Cerebellar nuclear complex (tissue), 1 donor: ENCODE measurements around the gene SLC8A1.

Source experiments
- DNase-seq, 2 experiments: peaks; one replicate each; lab custom pipeline; 2025; lab: John Stamatoyannopoulos, UW

Gene SLC8A1

DNA sequence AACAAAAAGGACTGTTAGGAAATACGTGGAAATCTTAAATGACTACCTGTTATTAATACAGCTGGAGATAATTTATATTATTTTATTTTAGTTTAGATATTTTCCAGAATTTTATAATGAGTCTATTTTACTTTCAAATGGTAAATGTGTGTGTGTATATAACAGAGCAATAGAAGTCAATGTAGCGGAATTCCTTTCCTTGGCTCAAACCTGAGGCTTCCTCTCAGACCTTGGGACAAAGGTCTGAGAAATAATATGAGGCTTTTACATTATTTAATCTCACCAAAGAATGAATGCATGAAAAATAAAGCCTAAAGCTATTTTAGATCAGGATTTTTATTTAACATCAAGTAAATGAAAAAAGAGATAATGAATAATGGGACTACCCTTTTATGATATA lies 65.7 kb downstream of the SLC8A1 start:
- DNase-seq, result no peak

DNA sequence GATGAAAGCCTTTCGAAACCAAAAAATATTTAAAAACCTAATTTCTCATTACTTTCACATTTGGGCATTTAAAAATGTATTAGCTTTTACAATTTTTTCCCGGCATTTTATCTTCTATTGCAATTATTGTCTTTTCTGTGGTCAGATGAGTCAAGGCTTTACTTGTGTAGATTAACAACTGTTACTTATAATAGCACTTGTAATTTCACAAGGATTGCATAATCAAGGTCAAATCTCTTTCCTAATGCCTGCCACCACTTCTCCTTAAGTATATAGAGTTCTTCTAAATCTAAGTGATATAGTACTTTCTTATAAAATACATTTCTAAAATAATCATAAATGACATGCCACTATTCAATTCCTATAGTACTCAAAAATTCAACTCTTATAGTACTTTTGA lies 67.2 kb downstream of the SLC8A1 start:
- no peak for DNase-seq

DNA sequence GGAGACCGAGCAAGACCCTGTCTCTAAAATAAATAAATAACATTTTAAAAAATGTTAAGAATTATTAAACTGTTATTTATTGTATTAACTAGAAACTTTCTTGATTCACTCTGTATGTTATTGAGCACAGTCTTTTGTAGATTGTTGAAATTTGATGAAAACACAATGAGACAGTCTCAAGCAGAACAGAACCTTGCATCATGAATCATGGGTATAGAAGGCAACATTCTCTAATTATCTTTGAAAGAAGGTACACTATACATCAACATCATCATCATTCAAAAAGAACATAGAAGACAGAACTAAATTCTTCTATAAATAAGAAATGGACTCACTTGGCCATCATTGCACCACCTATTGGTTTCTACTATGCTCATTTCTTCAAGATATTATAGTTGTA lies 67.7 kb downstream of the SLC8A1 start:
- no peak for DNase-seq

DNA sequence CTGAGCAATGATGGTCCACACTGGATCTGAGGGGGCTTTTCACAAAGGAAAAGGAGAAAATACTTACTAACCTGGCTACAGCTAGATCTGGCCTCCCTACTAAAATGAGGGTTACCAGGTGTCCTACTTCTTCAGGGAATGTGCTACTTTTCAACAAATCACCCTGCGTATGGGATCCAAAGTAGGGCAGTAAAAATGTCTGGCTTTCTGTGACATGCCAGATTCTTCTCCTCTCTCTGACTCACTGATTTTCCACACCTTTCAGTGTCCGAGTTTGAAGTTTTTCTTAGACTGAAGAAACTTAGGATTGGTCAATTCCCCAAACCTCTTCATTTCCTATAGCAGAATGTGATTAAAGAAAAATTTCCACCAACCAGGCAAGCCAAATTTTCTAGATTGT lies 71.2 kb downstream of the SLC8A1 start:
- no peak for DNase-seq

DNA sequence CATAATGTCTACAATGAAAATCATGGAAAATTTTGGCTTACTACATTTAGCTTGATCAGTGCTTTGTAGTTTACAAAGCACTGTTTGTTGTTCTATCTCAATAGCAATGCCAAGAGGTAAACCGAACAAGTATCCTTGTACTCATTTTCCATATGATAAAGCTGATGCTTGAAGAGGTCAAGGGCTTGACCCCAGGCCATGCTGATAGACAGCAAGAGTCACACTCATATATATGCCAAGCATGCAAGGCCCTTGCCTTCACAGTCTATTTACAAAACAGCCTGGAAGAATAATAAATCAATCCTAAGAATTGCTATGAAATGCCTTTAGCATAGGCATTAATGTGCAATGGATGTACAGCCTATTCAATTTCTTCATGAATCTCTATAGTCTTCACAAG lies 71.8 kb downstream of the SLC8A1 start:
- DNase-seq, result no peak

DNA sequence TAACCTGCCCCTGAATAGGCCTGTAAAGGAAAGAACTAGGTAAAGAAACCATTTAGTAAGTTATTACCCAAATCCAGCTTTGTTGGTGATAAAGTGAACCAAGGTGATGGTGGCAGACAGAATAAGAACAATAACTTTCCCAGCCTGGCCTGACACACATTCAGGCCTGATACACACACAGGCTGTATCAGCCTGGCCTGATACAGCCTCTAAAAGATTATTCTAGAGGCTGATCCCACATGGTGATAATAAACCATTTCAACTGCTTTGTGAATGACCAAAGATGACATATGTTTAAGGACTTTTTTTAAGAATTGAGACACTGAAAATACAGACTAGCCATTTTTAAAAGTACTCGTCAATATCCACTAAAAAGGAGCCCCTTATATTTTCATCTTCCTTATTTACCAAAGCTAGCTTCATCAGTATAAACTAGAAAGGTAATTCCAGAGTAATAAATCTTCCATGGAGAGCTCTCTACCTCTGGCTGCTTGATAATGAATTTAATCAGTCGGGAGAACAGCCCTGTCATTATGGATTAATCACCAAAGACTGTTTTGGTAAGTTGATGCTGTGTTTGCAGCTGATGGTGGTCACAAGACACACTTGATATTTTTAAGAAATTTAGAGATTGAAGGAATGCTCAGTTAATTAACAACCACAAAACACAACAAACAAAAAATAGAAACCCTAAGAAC lies 77.2 kb downstream of the SLC8A1 start:
- no peak for DNase-seq

DNA sequence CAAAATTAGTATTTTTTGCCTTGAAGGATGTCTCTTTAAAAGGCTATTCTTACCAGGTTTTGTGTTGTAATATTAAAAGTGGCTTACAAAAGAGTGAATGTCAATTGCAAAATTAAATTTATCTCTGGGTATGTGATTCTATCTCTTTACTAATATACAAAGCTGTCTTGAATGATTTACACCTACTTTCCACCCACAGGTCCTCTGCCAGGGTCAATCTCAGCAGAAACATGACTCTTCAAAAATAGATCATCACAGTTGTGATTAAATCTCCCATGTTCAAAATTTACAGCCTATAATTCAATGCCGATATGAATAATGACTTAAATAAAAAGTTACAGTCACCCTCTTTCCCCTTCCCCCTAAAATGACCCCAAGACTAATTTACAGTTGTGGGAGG lies 78.8 kb downstream of the SLC8A1 start:
- DNase-seq, result no peak

DNA sequence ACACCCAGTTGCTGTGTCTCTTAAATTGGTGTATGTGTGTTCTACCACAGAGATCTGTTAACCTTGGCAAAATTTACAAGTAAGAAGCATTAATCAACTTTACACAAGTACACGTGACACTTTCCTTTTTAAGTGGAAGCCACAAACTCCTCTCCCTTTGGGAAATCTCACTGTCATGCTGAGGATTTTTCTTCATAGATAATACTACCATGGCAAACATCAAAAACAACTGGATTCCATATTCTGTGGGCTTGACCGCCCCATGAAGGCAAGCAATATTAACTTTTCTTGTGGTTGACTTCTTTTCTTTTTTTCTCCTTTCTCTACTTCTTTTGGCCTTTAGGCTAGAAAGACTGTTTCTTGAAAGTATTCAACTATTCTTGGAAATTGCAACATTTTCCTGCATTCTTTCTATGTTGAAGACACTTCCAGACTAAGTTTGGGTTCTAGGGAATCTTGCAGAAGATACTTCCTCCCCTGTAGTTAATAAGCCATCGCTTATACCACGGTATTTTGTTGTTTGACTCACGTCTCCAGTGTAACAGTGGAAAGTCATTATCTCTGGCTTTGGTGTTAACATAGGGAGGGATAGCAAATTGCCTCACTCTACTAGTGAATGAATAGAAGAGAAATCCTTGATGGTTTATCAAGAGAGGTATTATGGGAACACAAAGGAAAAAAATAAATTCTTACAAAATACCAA lies 79.5 kb downstream of the SLC8A1 start:
- DNase-seq, result no peak

DNA sequence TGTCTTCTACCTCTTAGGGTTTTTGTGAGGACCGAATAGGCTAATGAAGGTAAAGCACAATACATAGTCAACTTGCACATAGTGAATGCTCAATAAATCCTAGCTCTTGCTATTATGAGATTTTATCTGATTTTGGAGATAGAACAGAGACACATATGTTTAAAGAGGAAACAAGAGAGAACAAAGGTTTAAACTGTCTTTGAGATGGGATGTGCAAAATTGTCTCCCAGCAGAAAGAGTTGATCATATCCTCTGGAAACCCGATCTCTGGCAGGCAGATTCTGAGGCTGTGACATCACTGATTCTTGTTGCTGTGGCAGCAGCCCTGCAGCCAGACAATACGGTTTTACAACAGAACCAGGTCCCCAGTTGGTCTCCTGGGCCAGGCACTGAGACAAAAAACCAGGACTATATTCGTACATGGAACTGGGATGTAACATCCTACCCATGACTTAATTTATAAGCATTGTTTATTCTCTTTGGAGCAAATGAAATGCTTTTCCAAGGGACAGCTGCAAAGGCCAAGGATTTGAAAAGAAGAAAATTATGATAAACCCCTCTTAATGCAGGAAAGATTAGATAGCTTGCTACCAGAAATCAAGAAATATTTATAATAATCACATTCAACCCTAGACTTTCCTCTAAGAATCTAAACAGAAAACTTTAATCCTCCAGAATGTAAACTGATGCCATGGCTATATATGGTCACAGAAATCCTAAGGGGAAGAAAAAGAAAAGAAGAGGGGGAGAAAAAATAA lies 80.2 kb downstream of the SLC8A1 start:
- no peak for DNase-seq

DNA sequence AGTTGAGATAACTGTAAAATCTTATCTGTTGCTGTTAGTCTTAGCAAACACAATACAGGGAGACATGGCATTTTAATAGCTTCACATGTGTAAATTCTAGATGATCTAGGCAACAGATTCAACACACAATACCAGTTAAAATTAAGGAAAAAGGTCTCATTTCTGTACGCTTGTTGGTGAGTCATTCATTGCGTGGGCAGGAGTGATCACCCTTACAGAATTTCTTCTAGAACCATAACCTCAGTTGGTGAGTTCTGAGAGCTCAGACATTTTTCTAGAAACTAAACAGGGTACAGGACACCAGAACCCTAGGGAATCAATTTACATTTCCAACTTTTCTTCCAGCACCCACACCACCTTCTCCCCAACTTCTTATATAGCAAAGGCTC lies 81.9 kb downstream of the SLC8A1 start:
- DNase-seq, result no peak

DNA sequence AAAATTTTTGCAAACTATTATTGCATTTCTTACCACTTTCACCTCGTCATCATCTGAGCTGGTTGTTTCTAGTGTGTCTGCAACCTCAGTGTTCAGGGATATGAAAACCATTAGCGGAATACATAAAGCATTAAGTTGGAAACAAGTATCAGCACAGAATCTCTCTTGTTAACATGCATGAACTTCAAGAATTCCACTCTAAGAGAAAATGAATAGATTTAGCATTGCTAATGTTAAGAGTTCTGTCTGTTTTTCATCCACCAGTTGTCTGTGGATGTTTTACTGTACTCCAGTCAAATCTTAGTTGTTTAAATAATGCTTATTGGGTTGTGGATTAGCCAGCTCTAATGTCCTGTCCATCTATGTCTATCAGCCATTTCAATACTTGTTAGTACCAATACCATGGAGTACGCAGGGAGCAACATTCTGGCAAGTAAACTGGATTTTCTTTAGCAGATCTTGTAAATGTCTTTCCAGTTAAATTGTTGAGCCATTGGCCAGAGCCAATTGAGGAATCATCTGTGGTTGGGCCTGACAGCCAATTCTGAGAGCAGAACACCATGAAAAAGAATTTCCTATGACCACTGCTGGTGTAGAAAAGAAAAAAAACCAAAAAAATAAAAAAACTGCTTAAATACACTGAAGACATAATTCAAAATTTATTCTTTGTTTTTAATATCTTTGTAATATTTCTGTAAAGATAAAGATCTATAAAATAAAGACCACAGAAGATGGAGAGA lies 82.5 kb downstream of the SLC8A1 start:
- DNase-seq, result no peak

DNA sequence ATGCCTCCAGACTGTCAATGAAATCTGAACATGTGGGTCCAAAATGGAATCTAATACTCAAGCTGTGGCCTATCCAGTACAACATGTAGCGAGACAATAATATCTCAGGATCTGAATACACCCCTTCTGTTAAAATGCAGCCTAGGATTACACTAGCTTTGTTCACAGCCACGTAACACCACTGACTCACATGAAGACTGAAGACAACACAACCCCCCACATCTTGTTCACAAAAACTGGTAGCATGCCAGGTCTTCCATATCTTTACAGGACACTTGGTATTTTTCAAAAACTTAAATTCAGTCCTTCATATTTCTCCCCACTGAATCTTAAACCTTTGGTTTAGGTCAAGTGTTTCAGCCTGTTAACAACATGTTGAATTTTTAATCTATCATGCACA lies 84.2 kb downstream of the SLC8A1 start:
- DNase-seq, result no peak

DNA sequence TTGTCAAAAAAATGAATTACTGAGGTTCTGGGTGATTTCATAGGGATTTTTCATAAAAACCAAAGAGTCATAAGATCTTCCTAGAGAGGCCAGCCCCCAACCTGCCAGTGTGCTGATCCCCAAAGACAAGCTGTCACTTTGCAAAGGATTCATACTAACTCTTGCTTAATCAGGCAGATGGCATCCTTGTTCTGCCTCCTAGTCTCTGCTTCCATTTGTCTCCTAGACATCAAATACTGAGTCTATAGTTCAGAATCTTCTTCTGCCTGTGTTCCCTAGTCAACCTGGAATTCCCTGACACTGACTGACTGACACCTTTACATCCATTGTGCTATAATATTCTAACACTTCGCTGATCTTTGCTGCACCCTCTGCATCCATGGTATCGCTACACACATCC lies 84.9 kb downstream of the SLC8A1 start:
- DNase-seq, result no peak

DNA sequence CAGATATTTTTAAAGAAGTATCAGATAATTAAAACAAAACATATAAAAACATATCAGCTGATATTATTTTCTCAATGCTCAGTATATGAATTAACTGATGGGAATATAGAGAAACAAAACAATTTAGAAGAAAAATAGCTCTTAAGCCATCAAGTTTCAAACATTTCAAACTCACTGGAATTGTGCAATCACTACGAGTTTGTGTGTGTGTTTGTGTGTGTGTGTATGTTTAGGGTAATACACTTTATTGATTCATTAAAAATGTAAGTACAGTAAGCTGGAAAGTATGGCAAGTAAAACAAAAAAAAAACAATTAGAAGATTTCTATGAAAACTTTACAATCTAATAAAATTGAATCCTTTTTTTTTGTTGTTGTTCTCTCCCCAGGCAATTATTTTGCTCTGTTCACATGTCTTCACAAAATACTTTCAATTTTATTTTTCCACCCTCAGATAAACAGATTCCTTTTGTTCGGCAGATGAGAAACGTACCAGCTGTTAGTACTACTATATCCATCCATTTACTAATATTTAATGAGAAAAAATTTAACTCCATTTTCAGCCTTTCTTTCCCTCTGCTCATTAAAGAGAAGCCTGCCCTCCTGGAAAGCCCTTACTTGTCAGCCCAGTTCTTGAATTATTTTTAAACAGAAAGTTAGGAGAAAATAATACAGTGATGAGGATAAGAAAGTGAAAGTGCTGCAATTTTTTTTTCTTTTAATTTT lies 87.6 kb downstream of the SLC8A1 start:
- DNase-seq, result no peak

DNA sequence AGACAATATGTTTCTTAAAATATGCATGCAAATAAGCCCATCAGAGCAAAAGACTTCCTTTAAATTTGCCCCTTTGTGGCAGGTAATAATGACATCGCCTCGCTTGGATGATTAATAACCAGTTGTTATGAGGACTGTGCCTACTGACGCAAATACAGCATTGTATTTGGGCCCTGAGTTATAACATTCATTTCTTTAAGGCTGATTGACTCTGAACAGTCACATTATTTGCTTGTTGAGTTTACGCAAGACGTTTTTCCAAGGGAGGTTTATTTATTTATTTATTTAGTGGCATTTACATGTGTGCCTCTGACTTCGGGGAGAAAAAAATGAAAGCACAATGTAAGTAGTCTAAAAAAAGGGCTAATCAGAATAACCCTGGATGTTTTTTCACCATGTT lies 88.3 kb downstream of the SLC8A1 start:
- no peak for DNase-seq

DNA sequence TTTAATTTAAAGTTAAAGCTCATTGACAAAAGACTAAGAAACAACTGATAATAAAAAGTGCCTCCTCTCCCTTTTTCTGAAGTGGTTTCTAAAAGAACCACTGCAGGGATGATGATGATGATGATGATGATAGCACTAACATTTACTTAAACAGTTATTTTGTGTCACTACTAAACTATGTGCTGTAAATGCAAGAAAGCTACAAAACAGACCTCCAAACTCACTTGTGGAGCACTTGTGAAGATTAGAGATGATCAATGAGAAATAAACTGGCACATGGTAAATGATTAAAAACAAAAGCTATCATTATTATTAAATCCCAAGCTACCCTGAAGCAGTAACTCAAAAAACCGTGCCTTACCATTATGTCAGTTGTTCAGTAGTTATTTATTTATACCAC lies 88.7 kb downstream of the SLC8A1 start:
- no peak for DNase-seq

DNA sequence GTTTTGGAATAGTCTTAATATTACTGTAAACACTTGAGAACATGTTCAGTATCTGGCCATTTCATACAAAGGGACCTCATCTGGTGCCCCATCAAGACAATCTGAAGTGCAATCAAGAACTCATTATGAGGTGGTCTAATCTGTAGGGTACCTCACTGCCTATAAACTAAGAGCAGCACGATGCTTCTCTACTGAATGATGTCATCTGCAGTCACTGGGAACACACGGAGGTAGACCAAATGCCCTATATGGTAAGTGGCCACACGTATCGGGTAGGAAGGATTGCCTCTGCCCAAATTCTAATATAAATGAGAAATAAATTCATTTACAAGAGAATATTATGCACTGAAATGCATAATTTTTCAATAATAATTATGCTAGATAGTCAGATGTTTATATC lies 90.4 kb downstream of the SLC8A1 start:
- no peak for DNase-seq

DNA sequence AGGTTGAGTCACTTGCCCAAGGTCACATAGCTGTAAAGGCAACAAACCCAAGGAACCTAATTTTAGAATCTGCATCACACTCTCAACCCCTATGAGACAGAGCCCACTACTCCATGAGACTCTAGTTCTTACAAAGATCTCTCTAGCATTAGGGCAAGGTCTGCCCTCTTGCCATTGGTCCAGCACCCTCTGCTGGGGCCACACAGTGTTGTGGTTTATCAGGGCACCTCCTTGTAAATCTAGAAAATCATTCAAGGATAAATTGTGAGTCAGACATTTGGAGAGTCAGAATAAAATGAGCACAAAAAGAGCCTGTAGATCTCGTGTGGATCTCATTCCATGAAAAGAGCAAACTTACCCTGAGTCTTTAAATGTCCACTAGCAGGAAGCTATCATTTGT lies 91.2 kb downstream of the SLC8A1 start:
- no peak for DNase-seq

DNA sequence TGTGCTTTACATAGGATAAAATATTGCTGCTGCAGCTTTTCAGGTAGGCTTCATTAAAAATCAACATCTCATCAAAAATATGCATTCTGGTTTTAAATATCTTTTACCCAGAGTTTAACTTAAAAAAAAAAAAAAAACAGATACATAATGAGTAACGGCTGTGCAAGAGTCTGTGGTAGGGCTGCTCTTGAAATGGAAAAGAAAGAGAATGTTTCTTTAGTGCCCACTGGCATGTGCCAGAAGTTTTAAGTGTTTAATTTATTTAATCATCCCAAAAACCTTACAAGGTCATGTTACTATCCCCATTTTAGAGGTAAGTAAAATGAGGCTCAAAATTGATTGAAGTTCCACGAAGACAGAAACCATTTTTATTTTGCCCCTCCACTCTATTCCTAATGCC lies 92.1 kb downstream of the SLC8A1 start:
- no peak for DNase-seq

DNA sequence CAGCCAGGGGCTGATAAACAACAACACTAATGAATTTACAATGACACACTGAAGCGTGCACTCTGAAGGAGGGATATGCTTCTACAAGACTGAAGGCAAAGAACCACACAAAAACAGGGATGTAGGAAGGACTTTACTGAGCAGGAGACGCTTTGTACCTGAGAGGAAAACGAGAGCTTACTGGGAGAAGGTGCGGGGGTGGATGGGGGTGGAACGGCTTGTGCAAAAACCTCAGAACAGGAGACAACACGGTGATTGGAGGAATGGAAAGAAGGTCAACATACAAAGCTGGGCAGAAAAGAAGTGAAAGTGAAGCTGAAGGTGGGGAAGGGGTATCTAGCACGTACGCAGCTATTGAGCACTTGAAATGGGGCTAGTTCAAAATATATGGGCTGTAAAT lies 93.1 kb downstream of the SLC8A1 start:
- DNase-seq, result no peak

DNA sequence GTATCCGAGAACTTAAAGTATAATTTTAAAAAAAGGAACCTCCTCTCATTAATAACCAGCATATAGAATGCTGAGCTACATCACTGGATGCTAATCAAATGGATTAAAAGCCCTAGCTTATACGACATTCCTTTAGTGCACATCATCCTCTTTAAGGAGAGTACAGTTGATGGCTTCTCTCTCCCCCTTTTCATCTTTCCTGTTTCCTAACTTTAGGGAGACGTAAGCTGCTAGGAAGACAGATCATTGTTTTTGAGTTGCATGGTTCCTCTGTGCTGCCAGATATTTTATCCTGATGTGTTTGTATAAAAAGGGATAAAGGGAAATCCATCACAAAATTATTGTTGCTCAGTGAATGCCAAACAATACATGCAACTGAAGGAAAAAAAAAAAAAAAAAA lies 94.2 kb downstream of the SLC8A1 start:
- no peak for DNase-seq

DNA sequence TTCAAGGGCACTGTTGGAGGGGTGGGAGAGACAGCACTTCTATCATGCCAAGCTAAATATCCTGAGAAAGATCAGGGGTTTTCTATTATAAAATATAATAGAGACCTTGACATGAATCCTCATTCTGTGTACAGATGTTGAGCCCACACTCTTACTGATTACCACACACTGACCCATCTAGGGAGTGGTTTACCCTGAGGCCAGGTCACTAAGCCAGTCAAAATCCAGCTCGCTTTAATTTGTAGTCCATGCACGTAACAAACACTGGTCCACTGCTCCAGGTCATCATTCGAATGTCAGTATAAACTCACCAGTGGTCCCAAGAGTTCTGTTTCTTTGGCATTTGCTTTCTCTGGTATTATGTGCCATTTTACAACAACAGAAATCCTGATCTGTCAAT lies 96.4 kb downstream of the SLC8A1 start:
- no peak for DNase-seq
